Measurements from ENCODE around the gene CFAP251.

DNA sequence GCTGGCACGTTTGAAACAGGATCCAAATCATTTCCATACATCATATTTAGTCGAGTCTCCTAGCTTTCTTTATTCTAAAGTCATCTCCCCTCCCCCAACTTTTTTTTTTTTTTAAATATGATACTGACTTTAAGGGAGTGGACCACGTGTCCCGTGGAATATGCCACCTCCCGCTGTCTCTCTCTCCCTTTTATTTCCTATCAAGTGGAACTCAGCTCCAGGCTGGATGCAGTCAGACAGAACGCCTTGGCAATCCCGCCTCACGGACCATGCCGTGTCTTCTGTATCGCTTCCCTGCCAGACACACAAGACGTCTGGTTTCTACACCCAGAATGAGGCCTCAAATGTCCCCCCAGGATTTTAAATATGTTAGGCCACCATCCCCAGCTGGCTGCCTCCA lies 124.5 kb downstream of the CFAP251 start:
- TF ChIP-seq, protein P1, sequence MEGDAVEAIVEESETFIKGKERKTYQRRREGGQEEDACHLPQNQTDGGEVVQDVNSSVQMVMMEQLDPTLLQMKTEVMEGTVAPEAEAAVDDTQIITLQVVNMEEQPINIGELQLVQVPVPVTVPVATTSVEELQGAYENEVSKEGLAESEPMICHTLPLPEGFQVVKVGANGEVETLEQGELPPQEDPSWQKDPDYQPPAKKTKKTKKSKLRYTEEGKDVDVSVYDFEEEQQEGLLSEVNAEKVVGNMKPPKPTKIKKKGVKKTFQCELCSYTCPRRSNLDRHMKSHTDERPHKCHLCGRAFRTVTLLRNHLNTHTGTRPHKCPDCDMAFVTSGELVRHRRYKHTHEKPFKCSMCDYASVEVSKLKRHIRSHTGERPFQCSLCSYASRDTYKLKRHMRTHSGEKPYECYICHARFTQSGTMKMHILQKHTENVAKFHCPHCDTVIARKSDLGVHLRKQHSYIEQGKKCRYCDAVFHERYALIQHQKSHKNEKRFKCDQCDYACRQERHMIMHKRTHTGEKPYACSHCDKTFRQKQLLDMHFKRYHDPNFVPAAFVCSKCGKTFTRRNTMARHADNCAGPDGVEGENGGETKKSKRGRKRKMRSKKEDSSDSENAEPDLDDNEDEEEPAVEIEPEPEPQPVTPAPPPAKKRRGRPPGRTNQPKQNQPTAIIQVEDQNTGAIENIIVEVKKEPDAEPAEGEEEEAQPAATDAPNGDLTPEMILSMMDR (IDR thresholded peaks at IDR 0.05), result no peak
- no peak for TF ChIP-seq EZH2phosphoT487 (IDR thresholded peaks at IDR 0.05)
- no peak for TF ChIP-seq EZH2 (IDR thresholded peaks at IDR 0.05)
